Omental fat pad (tissue), 4 donors: ENCODE data around the gene TMEFF2. TPM values are rescaled to one million over a fixed set of nuclear protein-coding genes. Genes with fewer than 3 reads are reported as not detected.

Experiments
- ATAC-seq: fragments of 150-250 bp; one replicate; pipeline ENCODE4 v1.9.1; 2016; ENCODE audit warnings: mild to moderate bottlenecking, moderate library complexity; ENCODE audit not compliant: low FRiP score
- DNase-seq: peaks from one replicate; pipeline ENCODE4 v3.0.0-alpha.2; 2019; ENCODE audit warnings: low spot score
- total RNA-seq, 4 donors: library from RNA; depleted of rRNA; stranded (reverse); fragments of >200 nt; gene quantifications; one replicate each; pipeline ENCODE4 v1.1.0, GENCODE V29; 2016
- TF ChIP-seq, protein P1 (sequence below), 3 donors: fragments of 450-650 bp; IDR thresholded peaks; one replicate each; pipeline ENCODE4 v1.5.1; 2016 to 2017; ENCODE audit warnings: antibody characterized with exemption in 3 of 3, mild to moderate bottlenecking in 3 of 3, moderate library complexity in 2 of 3

The TMEFF2 gene
- total RNA-seq, 4 donors from 2014 or later, result not detected

DNA sequence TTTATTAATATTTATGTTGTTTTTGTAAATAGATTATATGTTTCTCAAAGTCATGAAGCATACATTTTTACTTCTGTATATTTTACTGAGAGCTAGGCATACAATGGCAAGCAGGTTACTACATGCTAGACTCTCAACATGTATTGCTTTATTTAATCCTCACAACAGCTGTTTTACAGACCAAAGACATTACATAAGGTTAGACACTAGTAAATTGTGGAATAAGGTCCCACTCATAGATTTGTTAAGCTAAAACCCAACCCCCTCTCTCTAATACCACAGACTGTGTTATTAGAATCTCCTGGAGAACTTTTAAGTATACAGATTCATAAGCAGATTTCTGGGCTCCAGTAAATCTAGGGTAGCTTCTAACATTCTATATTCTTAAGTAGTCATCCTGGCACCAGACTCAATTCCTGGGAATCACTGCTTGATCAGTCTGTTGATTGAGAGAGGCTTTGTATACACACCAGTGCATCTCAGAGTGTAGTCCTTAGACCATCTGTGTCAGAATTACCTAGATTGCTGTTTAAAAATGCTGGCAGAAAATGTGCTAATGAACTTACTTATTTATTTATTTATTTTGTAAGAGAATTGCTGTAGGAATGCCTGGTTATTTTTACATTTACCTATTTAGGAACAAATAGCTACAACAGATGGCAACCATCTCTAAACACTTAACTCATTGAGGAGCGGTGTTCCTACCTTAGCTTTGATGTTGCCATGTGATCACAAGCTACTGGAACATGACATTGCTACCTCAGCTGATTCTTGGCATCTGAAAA lies 194.3 kb downstream of the TMEFF2 start:
- no peak for DNase-seq
- TF ChIP-seq, protein P1, sequence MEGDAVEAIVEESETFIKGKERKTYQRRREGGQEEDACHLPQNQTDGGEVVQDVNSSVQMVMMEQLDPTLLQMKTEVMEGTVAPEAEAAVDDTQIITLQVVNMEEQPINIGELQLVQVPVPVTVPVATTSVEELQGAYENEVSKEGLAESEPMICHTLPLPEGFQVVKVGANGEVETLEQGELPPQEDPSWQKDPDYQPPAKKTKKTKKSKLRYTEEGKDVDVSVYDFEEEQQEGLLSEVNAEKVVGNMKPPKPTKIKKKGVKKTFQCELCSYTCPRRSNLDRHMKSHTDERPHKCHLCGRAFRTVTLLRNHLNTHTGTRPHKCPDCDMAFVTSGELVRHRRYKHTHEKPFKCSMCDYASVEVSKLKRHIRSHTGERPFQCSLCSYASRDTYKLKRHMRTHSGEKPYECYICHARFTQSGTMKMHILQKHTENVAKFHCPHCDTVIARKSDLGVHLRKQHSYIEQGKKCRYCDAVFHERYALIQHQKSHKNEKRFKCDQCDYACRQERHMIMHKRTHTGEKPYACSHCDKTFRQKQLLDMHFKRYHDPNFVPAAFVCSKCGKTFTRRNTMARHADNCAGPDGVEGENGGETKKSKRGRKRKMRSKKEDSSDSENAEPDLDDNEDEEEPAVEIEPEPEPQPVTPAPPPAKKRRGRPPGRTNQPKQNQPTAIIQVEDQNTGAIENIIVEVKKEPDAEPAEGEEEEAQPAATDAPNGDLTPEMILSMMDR (IDR thresholded peaks at IDR 0.05), result no peak
- no peak for ATAC-seq

DNA sequence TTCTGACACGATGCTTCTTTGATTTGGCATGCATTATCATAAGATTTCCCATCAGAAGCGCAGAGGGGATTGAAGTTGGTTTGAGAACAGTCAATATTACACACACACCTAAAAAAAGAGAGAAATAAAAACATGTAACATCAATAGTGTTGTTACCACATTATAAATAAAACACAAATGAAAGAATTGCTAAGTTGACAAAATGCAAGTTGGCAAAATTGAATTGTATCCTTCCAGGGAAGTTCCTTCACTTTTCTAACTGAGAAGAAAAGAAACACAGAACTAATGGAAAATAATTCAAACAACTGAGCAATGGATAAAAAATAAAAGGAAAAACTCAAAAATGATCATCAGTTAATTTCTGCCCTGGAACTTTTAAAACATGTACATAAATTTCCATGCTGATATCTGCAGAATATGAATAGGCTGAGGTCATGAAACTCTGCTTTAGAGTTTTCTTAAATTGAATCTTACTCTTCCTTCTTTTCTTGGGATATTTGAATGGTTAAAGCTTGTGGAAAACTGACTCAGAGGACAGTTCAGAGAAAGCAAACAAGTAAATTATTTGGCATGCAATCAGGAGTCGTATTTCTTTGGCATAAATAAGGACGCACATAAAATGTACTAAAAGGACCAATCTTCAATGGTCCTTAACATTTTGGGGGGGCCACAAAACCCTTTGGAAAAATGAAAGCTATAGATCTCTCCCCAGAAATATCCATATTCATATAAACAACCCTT lies 195.5 kb downstream of the TMEFF2 start:
- TF ChIP-seq, protein P1 (IDR thresholded peaks at IDR 0.05), result no peak
- DNase-seq, result no peak
- ATAC-seq, result no peak

DNA sequence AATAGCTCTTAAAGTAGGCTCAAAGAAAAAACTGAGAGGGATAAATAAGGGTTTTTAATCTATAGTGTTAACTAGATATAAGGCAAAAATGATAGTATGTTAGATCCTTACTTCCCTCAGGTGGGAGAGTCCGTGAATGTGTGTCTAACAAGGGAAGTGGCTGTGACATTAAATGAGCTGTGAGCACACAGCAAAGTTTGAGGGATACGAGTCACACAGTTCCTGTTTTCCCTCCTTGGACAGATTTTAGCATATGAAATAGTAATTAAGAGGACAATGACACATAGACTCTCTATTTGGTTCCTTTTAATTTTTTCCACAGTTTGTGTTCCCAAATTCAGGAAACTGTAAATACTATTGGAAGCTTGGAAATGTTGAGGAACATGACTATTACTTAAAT lies 199.4 kb downstream of the TMEFF2 start:
- TF ChIP-seq, protein P1 (IDR thresholded peaks at IDR 0.05), result no peak

DNA sequence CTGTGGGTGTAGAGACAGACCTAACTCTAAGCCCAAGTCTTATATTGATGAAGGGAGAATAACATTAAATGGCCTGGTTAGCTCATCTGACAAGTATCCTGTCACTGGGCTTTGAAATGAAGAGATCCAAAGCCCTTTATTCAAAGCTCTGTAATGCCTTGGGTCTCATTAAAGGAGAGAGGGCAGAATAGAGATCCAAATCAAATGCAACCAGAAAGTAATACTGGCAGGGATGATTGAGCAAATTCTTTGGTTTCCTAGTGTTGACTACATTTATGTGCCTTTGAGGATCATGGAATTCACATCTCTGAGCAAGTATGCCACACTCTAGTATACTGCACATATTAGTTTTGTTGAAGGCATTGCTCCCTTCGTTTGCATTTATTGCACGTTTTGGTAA lies 200.0 kb downstream of the TMEFF2 start:
- DNase-seq (no peak), ATAC-seq (no peak)
- TF ChIP-seq, protein P1 (IDR thresholded peaks at IDR 0.05), result no peak

More for the DNA sequence above, 199.4 kb downstream of the TMEFF2 start:
- ATAC-seq (no peak), DNase-seq (no peak)

DNA sequence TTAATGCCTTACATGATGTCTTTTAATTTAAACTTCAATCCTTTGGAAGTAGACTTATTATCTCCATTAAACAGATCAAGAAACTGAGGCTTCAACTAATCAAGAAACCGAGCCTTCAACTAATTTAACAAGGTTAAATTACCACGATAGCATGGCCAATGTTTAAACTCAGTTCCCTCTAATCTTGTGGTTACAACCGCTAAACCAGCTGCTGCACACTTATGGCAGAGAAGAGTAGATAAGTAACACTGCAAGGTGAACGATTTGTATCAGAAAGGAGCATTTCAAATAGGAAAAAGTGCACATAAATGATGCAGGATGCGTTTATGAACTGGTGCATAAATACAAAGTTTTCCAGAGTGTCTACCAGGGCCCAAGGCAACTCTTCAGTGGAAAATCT lies 203.3 kb downstream of the TMEFF2 start:
- ATAC-seq (no peak), DNase-seq (no peak)
- TF ChIP-seq, protein P1 (IDR thresholded peaks at IDR 0.05), result no peak

DNA sequence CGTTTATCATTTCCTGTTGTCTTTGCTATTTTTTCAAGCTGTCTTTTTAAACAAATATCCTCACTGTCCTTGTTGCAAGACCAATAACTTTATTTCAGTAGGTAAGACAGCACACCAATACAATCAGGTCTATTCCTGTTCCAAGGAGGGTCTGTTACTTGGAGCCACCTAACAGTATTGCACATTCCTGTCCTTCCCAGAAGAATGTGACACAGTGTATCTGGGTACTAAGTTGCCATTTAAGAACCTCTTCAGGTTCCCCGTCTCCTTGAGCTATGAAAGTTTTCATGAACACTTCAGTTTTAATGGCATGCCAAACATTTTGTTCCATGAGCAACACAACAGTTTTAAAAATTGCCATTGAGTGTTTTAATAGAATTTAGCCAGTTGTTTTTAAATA lies 209.0 kb downstream of the TMEFF2 start:
- TF ChIP-seq, protein P1 (IDR thresholded peaks at IDR 0.05), result no peak
- DNase-seq (no peak), ATAC-seq (no peak)
